H54 (cell line): Measurements from ENCODE around the gene CCNA1.

ENCODE experiments used
- DNase-seq: peaks from one replicate; pipeline ENCODE4 v3.0.0; 2011; ENCODE audit warnings: low spot score, mixed read lengths; ENCODE audit not compliant: insufficient read length
- FAIRE-seq: peaks from 3 replicates; lab custom pipeline; 2011; peaks lifted over from hg19 to GRCh38; lab: Jason Lieb, UNC
- POLR2A ChIP-seq: IDR thresholded peaks from 2 replicates; pipeline ENCODE4 v1.6.1; 2011; ENCODE audit warnings: low read depth, mild to moderate bottlenecking, low read length

The CCNA1 gene

GRCh38 chr13:36436811-36437210 lies 4.5 kb downstream of the CCNA1 start:
- FAIRE-seq, result no peak
- DNase-seq, result no peak
- TF ChIP-seq POLR2A, result no peak

- DNase-seq, result no peak
- no peak for TF ChIP-seq POLR2A
- FAIRE-seq, result no peak
These were observed 6.5 kb downstream of the CCNA1 start for GRCh38 chr13:36438594-36439483.

GRCh38 chr13:36445278-36445677 lies 13.0 kb downstream of the CCNA1 start:
- DNase-seq, result no peak
- no peak for FAIRE-seq
- TF ChIP-seq POLR2A, result no peak

- TF ChIP-seq POLR2A, result no peak
- DNase-seq (no peak), FAIRE-seq (no peak)
These were observed 13.6 kb downstream of the CCNA1 start for GRCh38 chr13:36445891-36446351.

GRCh38 chr13:36447501-36447900 lies 15.2 kb downstream of the CCNA1 start:
- DNase-seq (no peak), FAIRE-seq (no peak)
- TF ChIP-seq POLR2A, result no peak

- no peak for DNase-seq
These were observed 18.2 kb downstream of the CCNA1 start for GRCh38 chr13:36450534-36450933.

GRCh38 chr13:36453516-36453915 lies 21.2 kb downstream of the CCNA1 start:
- no peak for TF ChIP-seq POLR2A
- DNase-seq (no peak), FAIRE-seq (no peak)

More at GRCh38 chr13:36450534-36450933, 18.2 kb downstream of the CCNA1 start:
- no peak for FAIRE-seq
- TF ChIP-seq POLR2A, result no peak

- DNase-seq, result no peak
- no peak for FAIRE-seq
- no peak for TF ChIP-seq POLR2A
These were observed 21.8 kb downstream of the CCNA1 start for GRCh38 chr13:36454121-36454520.

- DNase-seq, result no peak
- FAIRE-seq, result no peak
- no peak for TF ChIP-seq POLR2A
These were observed 22.7 kb downstream of the CCNA1 start for GRCh38 chr13:36454987-36455386.

- TF ChIP-seq POLR2A, result no peak
- FAIRE-seq (no peak), DNase-seq (no peak)
These were observed 24.3 kb downstream of the CCNA1 start for GRCh38 chr13:36456577-36456976.

GRCh38 chr13:36461506-36461905 lies 29.2 kb downstream of the CCNA1 start:
- TF ChIP-seq POLR2A, result no peak
- FAIRE-seq, result no peak
- no peak for DNase-seq

- DNase-seq (no peak), FAIRE-seq (no peak)
- TF ChIP-seq POLR2A, result no peak
These were observed 43.2 kb downstream of the CCNA1 start for GRCh38 chr13:36475468-36475867.

- no peak for DNase-seq
- TF ChIP-seq POLR2A, result no peak
- FAIRE-seq, result no peak
These were observed 44.4 kb downstream of the CCNA1 start for GRCh38 chr13:36476661-36477060.

GRCh38 chr13:36480726-36481427 lies 48.6 kb downstream of the CCNA1 start:
- DNase-seq, result no peak
- FAIRE-seq, result no peak
- no peak for TF ChIP-seq POLR2A
